ENCODE measurements around the gene DEUP1. TPM values are rescaled to one million over a fixed set of nuclear protein-coding genes. Genes with fewer than 3 reads are reported as not detected.

Gene DEUP1
- total RNA-seq, 1 donor, result not detected

- no peak for DNase-seq (ENCODE audit: low read depth)
- no peak for TF ChIP-seq CTCF (IDR thresholded peaks at IDR 0.05; ENCODE audit: insufficient read depth, low read length)
Observed at GRCh38 chr11:93322207-93322606, 8.3 kb upstream of the DEUP1 start.

GRCh38 chr11:93323747-93324146 lies 6.8 kb upstream of the DEUP1 start:
- no peak overlapping the region for H3K4me3 ChIP-seq (ENCODE audit: low read depth, low read length)
- no peak for TF ChIP-seq CTCF (IDR thresholded peaks at IDR 0.05; ENCODE audit: insufficient read depth, low read length)
- no peak for DNase-seq (ENCODE audit: low read depth)

More at GRCh38 chr11:93322207-93322606, 8.3 kb upstream of the DEUP1 start:
- H3K4me3 ChIP-seq (ENCODE audit: low read depth, low read length), result no peak overlapping the region

GRCh38 chr11:93324500-93324899 lies 6.0 kb upstream of the DEUP1 start:
- H3K4me3 ChIP-seq (ENCODE audit: low read depth, low read length), result no peak overlapping the region
- TF ChIP-seq CTCF (IDR thresholded peaks at IDR 0.05; ENCODE audit: insufficient read depth, low read length), result no peak
- DNase-seq (ENCODE audit: low read depth), result no peak

GRCh38 chr11:93326681-93327080 lies 3.9 kb upstream of the DEUP1 start:
- no peak for DNase-seq (ENCODE audit: low read depth)
- TF ChIP-seq CTCF (IDR thresholded peaks at IDR 0.05; ENCODE audit: insufficient read depth, low read length), result no peak
- H3K4me3 ChIP-seq (ENCODE audit: low read depth, low read length), result no peak overlapping the region

GRCh38 chr11:93329936-93330445 lies 551 bp upstream of the DEUP1 start:
- no peak overlapping the region for H3K4me3 ChIP-seq (ENCODE audit: low read depth, low read length)
- TF ChIP-seq CTCF (IDR thresholded peaks at IDR 0.05; ENCODE audit: insufficient read depth, low read length), result no peak
- DNase-seq (ENCODE audit: low read depth), result no peak

- H3K4me3 ChIP-seq (ENCODE audit: low read depth, low read length), result no peak overlapping the region
- no peak for DNase-seq (ENCODE audit: low read depth)
- no peak for TF ChIP-seq CTCF (IDR thresholded peaks at IDR 0.05; ENCODE audit: insufficient read depth, low read length)
Observed at GRCh38 chr11:93340223-93340622, 9.7 kb downstream of the DEUP1 start.

GRCh38 chr11:93344855-93345333 lies 14.4 kb downstream of the DEUP1 start:
- H3K4me3 ChIP-seq (ENCODE audit: low read depth, low read length), result no peak overlapping the region
- no peak for TF ChIP-seq CTCF (IDR thresholded peaks at IDR 0.05; ENCODE audit: insufficient read depth, low read length)
- no peak for DNase-seq (ENCODE audit: low read depth)

All from fibroblast of the aortic adventitia (primary cell).